ENCODE results near the gene AKR7A2.

The AKR7A2 gene

DNA sequence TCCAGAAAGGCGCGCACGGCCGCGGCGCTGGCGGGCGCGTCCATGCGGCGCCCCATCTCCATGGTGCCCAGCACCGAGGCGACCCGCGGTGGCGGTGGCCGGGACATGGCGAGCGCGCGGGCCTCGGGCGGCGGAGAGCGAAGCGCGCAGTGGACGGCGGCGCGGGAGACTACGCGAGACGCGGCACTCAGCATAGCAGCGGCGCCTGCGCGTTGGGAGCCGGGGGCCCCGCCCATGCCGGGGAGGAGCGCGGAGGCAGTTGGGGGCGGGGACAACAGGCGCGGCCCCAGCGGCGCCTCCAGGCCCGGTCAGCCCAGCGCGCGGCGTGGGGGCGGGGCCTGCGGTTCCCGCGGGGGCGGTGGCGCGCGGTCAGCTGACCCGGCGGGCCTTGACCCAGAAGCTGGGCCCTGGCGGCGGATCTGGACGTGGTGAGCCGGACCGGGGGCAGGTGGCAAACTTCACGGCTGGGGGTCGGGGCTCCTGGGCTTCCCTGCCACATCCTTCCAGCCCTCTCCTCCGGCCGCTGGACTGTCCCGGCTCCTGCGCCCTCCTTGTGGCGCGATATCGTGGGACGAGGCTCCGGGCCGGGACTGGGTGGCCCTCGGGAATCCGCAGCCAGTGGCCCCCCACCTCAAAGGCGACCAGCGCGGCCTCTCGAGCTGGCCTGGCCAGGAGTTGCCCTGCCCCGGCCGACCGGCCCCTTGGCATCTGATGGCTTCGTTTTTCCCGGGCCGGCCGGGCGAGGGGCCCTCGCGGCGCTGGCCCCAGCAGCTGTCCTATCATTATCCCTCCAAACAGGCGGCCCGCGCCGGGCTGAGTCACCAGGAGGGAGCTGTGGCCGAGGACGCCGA is at the start of gene AKR7A2, which contains the start of gene SLC66A1:
Gene AKR7A2, minus strand, starts transcription at position 214 of the 851 bp plus-strand sequence. Its CDS starts 20 bp downstream, at position 194.
Gene SLC66A1, plus strand, starts transcription at position 396 of the 851 bp plus-strand sequence. CDS start 5,352 bp downstream, outside the sequence.
- DNase-seq: peak; percentile 91

GRCh38 chr1:19360843-19361610 is 49.1 kb upstream of the AKR7A2 start:
- no peak for DNase-seq

GRCh38 chr1:19360432-19360831 is 48.5 kb upstream of the AKR7A2 start:
- DNase-seq: no peak

GRCh38 chr1:19360016-19360415 is 48.1 kb upstream of the AKR7A2 start:
- no peak for DNase-seq

DNA sequence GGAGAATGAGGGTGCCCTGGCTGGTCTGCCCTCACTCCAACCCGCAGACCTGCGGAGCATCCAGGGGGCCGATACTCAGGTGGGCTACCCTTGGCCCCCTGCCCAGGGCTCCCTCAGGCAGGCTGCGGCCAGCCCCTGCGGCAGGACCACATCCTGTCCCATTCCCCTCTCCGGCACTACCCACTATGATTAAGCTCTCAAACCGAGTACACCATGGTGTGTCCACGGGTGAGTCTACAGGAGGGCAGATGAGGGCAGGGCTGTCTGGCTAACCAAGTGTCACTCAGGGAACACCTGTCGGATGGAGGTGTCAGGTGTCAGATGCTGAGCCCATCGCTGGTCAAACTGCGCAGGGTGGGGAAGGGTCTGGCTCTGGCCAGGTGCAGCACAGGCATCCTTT is 47.4 kb upstream of the AKR7A2 start:
- DNase-seq: no peak

DNA sequence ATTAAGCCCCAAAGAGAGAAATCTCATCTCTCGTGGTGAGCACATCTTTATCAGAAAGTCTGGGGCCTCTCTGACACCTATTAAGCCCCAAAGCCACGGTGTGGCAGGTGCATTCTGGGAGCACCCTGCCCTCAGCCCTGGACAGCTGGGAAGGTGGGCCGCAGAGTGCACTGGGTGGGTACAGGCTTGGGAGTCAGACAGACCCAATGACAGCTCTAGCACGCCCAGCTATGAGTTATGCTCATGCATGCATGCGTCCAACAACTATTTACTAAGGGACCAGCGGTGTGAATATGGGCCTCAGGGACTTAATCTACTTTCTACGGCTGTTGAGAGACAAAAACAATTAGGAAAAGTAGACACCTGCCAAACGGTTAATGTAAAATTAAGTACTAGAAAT is 46.8 kb upstream of the AKR7A2 start:
- no peak for DNase-seq

DNA sequence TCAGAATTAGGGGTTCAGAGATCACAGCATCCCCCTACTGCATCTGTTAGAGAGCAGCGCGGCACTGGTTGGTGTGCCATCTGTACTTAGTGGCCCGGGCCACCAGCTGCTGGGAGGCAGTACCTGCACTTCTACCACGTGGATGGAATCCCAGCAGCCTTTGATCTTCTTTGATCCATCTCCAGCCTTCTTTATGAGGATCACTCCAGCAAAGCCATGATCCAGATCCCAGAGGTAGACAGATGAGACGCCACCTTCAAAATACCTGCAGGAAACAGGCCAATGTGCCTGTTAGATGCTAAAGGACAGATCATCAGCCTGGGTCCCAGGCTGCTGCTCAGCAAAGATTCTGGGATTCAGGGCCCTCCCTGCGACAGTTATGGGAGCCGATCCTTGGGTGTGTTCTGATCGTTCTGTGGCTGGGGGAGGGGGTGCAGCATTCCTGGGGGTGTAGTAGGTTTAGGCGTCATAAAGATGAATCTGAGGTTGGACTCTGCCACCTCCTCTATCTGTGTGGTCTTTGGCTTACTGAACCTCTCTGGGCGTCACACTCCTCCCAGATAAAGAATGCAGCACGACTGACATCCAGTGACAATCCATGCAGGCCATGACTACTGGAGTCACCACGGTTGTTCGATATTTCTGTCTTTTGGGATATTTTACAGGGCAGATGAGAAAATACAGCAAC is 45.5 kb upstream of the AKR7A2 start:
- DNase-seq: no peak

DNA sequence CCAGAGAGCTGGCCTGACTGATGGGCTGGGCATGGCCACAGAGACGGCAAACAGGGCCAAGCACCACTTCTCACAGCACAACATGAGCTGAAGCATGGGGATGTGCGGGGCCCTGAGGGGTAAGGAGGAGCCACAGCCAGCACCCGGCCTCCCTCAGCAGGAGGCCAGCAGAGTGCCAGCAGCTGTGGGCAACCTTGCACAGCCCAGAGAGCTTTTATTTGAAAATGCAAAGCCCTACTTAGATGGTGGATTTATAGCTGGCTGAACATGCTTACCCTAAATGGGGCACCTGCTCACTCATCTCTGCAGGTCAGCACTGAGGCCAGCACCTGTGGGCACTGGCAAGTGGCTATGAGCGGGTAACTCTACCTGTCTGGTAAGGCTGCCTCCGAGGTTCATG is 44.3 kb upstream of the AKR7A2 start:
- DNase-seq: no peak

GRCh38 chr1:19354531-19354981 is 42.6 kb upstream of the AKR7A2 start:
- DNase-seq: no peak

DNA sequence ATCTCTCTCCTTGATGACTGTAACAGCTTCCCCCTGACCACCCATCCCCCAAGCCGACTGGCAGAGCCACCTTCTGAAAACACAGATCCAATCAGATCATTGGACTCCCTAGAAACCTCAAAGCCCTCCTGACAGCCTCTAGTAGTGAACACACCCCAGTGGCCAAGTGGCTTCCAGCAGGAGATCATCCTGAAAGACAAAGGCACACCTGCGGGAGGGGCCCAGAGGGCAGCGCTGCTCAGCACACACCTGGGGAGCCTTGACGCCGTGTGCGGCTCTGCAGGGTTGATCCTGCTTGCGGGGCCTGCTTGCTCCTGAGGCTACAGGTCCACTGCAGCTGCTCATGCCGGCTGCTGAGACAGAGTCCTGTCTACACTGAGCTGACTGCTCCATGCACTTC is 41.7 kb upstream of the AKR7A2 start:
- DNase-seq: no peak

GRCh38 chr1:19352839-19353238 is 40.9 kb upstream of the AKR7A2 start:
- DNase-seq: no peak

GRCh38 chr1:19351873-19352272 is 39.9 kb upstream of the AKR7A2 start:
- DNase-seq: no peak

DNA sequence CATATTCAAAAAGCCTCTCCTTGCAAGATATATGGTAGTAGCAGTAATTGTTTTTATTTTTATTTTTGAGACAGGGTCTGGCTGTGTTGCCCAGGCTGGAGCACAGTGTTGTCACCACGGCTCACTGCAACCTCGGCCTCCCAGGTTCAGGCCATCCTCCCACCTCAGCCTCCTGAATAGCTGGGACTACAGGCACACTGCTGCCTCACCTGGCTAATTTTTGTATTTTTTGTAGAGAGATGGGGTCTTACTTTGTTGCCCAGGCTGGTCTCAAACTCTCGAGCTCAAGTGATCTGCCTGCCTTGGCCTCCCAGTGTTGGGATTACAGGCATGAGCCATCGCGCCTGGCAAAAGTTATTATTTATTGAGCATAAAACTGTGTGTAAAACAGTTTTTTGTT is 38.6 kb upstream of the AKR7A2 start:
- no peak for DNase-seq

DNA sequence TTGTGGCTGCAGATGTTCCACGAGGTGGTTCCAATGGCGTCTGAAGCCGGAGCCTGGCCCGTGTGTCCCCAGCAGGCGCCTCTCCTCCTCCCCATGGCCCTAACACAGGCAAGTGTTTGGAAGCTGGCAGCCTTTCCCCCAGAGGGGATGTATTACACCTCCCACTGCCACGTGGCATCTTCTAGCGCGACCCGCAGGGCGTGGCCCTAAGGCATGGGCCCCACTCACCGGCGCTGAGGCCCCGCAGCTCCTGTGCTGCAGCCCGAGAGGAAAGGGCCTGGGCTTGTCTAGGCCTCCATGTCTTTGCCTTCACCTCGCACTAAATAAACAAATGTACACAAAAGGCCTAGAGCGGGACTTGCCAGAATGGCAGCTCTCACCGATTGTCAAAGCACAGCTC is 38.1 kb upstream of the AKR7A2 start:
- no peak for DNase-seq

- no peak for DNase-seq
These were observed 36.7 kb upstream of the AKR7A2 start for GRCh38 chr1:19348441-19349198.

- DNase-seq: no peak
These were observed 35.7 kb upstream of the AKR7A2 start for GRCh38 chr1:19347533-19348172.

GRCh38 chr1:19346026-19346425 is 34.1 kb upstream of the AKR7A2 start:
- no peak for DNase-seq

GRCh38 chr1:19345391-19345790 is 33.4 kb upstream of the AKR7A2 start:
- no peak for DNase-seq

- no peak for DNase-seq
These were observed 32.9 kb upstream of the AKR7A2 start for GRCh38 chr1:19344831-19345230.

DNA sequence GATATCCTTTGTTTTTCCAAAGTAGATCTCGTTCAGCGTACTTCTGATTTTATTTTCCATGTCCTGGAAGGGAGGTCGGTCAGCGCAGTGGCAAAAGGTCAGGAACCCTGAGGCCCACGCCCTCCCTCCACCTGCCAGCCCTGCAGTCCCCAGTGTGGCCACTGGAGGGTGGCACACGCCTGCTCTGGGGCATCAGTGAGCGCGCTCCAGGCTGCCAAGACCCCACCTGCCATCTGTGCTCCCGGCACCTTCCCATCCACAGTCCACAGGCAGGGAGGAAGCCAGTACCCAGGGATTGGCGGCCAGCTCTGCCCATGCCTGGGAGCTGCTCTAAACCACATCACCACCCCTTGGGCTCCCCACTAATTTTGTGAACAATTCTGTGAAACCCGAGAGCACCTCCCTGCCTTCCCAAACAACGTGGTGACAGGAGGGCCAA is 32.4 kb upstream of the AKR7A2 start:
- peak; percentile 74 for DNase-seq

- DNase-seq: no peak
These were observed 31.8 kb upstream of the AKR7A2 start for GRCh38 chr1:19343617-19344350.

Measured in 8988T (cell line).